ENCODE measurements around the gene C7orf57. TPM values are rescaled to one million over a fixed set of nuclear protein-coding genes. Genes with fewer than 3 reads are reported as not detected.
"Not testable (repeated sequence)": the region's sequence is repeated elsewhere in the genome, so short reads cannot be mapped to it uniquely, and the experiment has no call there.

Gene C7orf57
- total RNA-seq, 2 experiments from 2014 or later, result 2.0 to 2.1 TPM

DNA sequence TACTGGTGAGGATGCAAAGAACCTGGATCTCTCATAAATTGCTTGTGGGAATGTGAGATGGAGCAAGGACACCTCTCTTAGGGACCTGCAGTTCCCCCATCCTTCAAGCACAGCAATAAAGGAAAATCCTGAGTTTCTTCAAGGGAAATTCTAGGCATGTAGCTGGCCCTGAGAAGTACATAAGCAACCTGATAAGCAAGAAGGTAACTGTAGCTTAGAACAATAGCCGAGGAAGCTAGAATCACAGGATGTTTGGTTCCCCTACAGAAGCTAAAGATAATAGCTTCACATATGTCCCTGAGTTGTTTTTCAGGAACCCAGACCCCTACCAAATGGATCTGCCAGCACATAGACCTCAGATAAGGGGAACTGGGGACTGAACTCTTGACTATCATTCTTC lies 42.1 kb downstream of the C7orf57 start:
- ChIA-PET CTCF (no interaction called here), POLR2A (no interaction called here)

GRCh38 chr7:48078470-48078869 lies 43.1 kb downstream of the C7orf57 start:
- ChIA-PET CTCF (no interaction called here), POLR2A (interaction anchor here (0.7 kb wide), 1 partner anchor 18 kb away, joined by 3 read pairs; no protein-coding TSS in a partner anchor)

DNA sequence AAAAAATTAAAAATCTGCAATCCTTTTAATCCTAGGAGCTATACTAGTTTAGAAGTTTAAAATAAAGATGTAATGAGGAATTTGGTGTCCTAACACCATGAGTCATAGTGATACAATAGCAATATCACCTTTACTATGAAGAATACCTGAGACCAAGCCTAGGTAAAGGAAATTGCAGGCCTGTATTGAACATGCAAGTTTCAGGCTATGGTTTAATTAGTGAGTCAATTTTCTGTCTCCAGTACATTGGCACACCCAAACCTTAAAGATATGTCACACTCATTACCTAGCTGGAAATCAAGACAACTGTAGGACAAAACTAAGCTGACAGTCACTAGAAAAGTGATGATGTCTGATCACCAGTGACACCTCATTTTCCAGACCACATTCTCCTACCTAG lies 47.0 kb downstream of the C7orf57 start:
- CTCF ChIA-PET, POLR2A ChIA-PET: not testable (repeated sequence)

GRCh38 chr7:48083114-48083830 lies 47.9 kb downstream of the C7orf57 start:
- ChIA-PET POLR2A (interaction anchor here (0.6 to 1.0 kb wide), 3 partner anchors 13 to 214 kb away, joined by 3 to 5 read pairs (median 4); no protein-coding TSS in a partner anchor), CTCF (no interaction called here)

- ChIA-PET POLR2A (no interaction called here), CTCF (interaction anchor here (0.7 to 1.9 kb wide), 5 partner anchors 8 to 99 kb away, joined by 3 to 5 read pairs (median 5); no protein-coding TSS in a partner anchor)
Measured at GRCh38 chr7:48084727-48085432, 49.5 kb downstream of the C7orf57 start.

- ChIA-PET CTCF (interaction anchor here (0.7 to 1.9 kb wide), 5 partner anchors 8 to 99 kb away, joined by 3 to 5 read pairs (median 5); no protein-coding TSS in a partner anchor), POLR2A (no interaction called here)
Measured at GRCh38 chr7:48085433-48085791, 50.1 kb downstream of the C7orf57 start.

DNA sequence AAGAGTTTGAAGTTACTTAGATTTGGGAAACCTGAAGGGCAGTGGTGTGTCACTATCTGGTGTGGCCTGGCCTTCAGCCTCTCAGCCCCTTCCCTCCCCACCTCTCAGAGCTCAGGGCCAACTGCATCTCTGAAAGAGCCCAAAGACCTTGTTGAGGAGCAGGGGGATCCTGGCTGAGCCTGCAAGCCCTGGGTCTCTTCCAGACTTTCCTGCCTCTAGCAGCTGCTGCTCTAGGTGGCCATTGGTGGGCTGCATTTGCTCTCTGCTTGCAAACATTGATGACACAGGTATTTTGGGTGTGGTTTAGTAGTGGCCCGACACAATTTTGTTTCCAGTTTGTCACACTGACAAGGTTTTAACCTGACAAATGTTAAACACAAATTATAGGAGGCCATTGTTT lies 50.6 kb downstream of the C7orf57 start:
- ChIA-PET CTCF (interaction anchor here (1.6 kb wide), 1 partner anchor 10 kb away, joined by 5 read pairs; no protein-coding TSS in a partner anchor), POLR2A (no interaction called here)

DNA sequence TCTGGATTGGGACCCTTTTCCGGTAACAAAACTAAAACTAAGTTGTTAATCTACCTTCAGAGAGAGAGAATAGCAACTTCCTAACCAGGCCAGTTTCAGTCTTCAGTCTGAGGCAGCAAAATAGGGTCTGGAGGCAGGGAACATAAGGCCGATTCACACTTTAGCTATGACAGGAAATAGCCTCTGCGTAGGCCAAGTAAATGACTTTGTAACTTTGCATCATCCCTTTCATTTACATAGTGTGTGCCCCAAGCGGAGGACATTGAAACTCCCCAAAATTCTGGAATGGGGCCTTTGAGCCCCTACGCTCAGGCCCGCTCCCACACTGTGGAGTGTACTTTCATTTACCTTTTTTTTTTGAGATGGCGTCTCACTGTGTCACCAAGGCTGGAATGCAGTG lies 52.0 kb downstream of the C7orf57 start:
- POLR2A ChIA-PET, result interaction anchor here (1.3 to 2.0 kb wide), 2 partner anchors 9 to 96 kb away, joined by 7 to 9 read pairs; no protein-coding TSS in a partner anchor
- CTCF ChIA-PET, result interaction anchor here (1.0 to 1.5 kb wide), 2 partner anchors 9 to 96 kb away, joined by 4 to 5 read pairs; no protein-coding TSS in a partner anchor

- CTCF ChIA-PET, result interaction anchor here (1.4 to 1.9 kb wide), 3 partner anchors 10 to 26 kb away, joined by 3 to 8 read pairs (median 4); no protein-coding TSS in a partner anchor
- POLR2A ChIA-PET, result interaction anchor here (0.6 to 2.0 kb wide), 4 partner anchors 10 to 111 kb away, joined by 3 to 11 read pairs (median 6); no protein-coding TSS in a partner anchor
Measured at GRCh38 chr7:48088559-48089045, 53.3 kb downstream of the C7orf57 start.

DNA sequence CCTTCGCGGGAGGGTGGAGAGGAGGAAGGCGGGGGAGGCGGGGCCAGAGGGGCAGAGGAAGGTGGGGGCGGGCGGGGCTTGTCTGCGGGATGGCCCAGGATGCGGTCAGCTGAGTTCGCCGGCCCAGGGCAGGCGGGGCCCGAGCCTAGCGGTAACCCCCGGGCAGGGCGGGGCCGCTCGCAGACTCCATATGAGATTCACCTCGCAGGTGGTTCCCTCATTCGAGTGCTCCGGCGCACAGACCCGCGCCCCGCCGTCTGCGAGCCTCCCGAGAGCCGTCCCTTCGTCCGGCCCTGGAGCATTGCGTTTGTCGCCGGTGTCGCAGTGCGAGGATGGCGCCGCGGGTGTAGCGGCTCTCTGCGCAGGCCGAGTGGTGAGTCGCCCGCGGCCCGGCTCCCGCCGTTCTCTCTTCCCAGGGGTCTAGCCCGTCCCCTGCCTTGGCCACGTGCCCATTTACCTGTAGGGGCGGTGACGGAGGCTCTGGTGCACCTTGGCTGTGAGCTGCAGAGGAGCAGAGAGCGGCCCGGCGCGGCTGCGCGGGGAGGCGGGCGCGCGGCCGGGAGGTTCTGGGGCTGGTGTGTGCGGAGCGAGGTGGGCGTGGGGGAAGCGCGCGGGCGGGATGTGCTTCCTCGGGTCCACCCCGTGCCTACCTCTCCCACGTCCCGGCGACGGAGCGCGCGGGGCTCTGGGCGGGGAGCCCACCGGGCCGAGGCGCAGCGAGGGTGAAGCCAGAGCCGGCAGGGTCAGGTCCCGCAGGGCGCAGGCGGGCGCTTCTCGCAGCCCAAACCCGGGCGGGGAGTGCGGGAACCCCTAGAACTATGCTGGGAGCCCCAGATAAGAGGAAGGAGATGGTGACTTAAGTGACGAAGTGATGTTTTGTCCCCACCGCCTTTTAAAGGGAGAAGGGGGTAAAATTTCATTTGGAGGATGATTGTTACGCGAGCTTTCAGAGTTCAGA lies 54.0 kb downstream of the C7orf57 start, which contains the start of gene UPP1:
TSS of gene UPP1 (plus strand) at position 220 of the 958 bp plus-strand sequence. CDS start 5,519 bp downstream, outside the sequence.
- ChIA-PET POLR2A (interaction anchor here (0.6 to 2.0 kb wide), 5 partner anchors 9 to 98 kb away, joined by 3 to 11 read pairs (median 3); no protein-coding TSS in a partner anchor), CTCF (interaction anchor here (1.4 to 1.9 kb wide), 3 partner anchors 10 to 25 kb away, joined by 3 to 8 read pairs (median 4); no protein-coding TSS in a partner anchor)

GRCh38 chr7:48090095-48090805 lies 54.9 kb downstream of the C7orf57 start:
- ChIA-PET POLR2A (interaction anchor here (0.6 to 1.0 kb wide), 3 partner anchors 8 to 107 kb away, joined by 3 to 5 read pairs (median 4); no protein-coding TSS in a partner anchor), CTCF (interaction anchor here (0.6 to 1.9 kb wide), 3 partner anchors 24 to 120 kb away, joined by 3 to 4 read pairs (median 4); no protein-coding TSS in a partner anchor)

- ChIA-PET POLR2A (no interaction called here), CTCF (no interaction called here)
Measured at GRCh38 chr7:48091506-48092433, 56.4 kb downstream of the C7orf57 start.

DNA sequence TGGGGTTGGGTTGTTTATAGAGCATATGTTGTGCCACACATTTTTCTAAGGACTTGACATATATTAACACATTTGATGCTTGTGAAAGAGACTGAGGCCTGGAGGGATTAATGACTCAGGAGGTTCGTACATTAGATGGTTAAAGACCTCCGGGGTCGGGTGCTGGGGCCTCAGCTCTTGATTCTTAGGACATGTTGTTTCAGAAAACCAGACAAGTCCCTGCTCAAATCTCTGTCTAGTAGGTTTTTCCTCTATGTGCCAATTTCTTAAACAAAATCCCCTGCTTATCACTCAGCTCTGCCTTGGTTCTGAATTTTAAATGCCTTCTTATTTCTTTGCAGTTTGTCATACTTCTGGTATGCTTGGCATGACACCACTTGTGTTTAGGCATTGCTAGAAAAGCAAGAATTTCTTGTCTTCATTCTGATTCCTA lies 59.5 kb downstream of the C7orf57 start:
- CTCF ChIA-PET, result no interaction called here
- POLR2A ChIA-PET, result no interaction called here

- POLR2A ChIA-PET, result interaction anchor here (0.9 to 1.4 kb wide), 3 partner anchors 9 to 35 kb away, joined by 3 to 7 read pairs (median 3); no protein-coding TSS in a partner anchor
- CTCF ChIA-PET, result interaction anchor here (1.1 to 1.4 kb wide), 4 partner anchors 9 to 151 kb away, joined by 3 to 5 read pairs (median 4); no protein-coding TSS in a partner anchor
Measured at GRCh38 chr7:48096273-48096672, 60.9 kb downstream of the C7orf57 start.

DNA sequence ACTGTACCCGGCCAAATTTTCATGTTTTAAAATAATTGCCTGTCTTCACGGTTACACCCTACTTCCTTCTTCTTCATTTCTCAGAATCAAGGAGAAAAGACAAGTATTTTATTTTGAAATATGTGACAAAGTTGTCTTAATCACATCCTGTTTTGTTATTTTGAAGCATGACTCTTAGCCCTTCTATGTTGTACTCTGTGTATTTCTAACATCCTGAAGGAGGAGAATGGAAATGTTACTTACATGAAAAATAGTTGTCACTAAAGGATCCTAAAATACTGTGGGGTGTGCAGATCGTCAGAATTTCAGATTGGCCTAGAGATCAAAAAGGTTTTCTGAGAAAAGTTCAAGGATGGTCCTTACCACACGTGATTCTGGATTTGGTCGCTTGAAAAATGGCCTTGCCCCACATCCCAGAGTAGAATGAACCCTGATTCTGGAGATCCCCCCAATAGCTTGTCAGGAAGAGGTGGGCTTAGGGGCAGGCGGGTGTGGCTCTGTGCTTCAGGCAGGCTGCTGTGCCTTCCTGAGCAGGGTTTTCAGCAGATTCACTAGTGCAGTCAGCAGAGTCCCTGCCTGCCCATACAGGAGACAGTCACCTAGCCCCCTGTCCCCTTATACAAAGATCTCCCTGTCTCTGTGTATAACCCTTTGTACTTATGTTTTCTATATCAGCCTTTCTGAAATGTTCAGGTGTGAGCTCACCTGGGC lies 62.3 kb downstream of the C7orf57 start:
- CTCF ChIA-PET, result interaction anchor here (1.4 kb wide), 1 partner anchor 115 kb away, joined by 3 read pairs; no protein-coding TSS in a partner anchor
- POLR2A ChIA-PET, result interaction anchor here (0.6 to 1.2 kb wide), 2 partner anchors 8 to 9 kb away, joined by 3 read pairs; no protein-coding TSS in a partner anchor

DNA sequence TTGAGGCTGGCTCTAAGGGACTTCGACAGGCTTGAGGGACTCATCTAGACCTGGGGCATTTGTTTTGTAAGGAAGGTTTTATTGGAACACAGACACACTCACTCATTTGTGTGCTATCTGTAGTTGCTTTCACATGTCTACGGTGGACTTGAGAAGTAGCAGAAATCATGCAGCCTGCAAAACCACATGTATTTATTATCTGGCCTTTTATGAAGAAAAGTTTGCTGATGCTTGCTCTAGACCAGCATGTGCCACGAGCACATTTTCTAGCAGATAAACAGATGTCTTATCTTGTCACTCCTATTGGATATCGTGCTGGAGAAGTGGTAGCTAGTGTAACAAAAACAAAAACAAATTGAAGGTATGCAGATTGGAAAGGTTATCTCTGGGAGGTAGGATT lies 63.5 kb downstream of the C7orf57 start:
- CTCF ChIA-PET, result interaction anchor here (0.9 to 1.4 kb wide), 4 partner anchors 10 to 116 kb away, joined by 3 read pairs; partner anchors contain the start of gene UPP1
- POLR2A ChIA-PET, result no interaction called here
